LNCaP clone FGC (cell line): ENCODE measurements around the gene TLE6.

ENCODE experiments used
- DNase-seq: peaks from one replicate; pipeline ENCODE4 v3.0.0-alpha.2; 2011; ENCODE audit warnings: low read depth
- H3K4me3 ChIP-seq: 2 replicates; pipeline ENCODE4 v1.5.1; 2011; ENCODE audit warnings: mild to moderate bottlenecking, low read depth, low read length, control low read depth
- CTCF ChIP-seq: IDR thresholded peaks from 2 replicates; pipeline ENCODE4 v1.5.1; 2012; ENCODE audit warnings: mild to moderate bottlenecking; ENCODE audit not compliant: control insufficient read depth, insufficient read depth; ENCODE audit errors: extremely low read depth

The TLE6 gene

GRCh38 chr19:2945575-2946184 is 31.7 kb upstream of the TLE6 start:
- no peak for TF ChIP-seq CTCF
- no peak for DNase-seq
- peak overlapping the region; percentile 97 for H3K4me3 ChIP-seq

GRCh38 chr19:2949939-2950285 is 27.5 kb upstream of the TLE6 start:
- TF ChIP-seq CTCF = no peak
- DNase-seq = no peak
- peak overlapping the region; percentile 86 for H3K4me3 ChIP-seq

DNA sequence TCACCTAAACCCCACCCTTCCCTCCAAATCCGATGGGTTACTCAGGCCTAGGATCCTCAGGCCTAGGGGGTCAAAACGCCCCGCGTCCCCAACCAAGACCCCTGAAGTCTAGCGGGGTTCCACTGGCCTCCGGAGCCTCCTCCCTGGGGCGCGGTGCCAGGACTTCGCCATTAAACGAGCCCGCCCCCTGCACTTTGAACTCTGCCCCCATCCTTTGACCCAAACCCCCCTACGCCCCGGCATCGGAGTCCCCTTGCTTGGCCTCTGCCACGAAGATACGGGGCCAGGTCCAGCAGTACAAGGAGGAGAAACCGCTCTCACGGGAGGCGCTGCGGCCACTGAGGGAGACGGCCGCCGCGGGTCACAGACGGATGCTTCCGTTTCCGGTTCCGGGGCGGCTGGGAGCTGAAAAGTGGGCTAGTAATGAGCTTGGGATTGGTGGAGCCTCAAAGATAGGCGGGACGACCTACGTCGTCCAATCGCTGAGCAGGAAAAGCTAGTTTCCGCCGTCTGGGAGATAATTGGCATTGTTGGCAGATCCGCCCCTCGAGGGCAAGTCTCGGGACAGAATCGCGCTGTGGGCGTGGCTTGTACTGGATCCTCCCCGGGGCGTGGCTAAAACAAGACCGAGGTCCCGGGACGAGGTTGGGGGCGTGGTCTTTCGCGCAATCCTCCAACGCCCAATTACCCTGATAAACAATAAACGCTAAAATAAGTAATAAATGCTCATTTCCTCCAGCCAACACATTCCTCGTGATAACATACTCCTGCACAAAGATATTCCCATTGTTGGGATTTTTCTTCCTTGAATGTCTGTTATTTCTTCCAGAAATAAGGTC is 26.9 kb upstream of the TLE6 start:
- peak; percentile 99 for DNase-seq
- no peak for TF ChIP-seq CTCF
- H3K4me3 ChIP-seq = peak overlapping the region; percentile 86

GRCh38 chr19:2952953-2953481 is 24.3 kb upstream of the TLE6 start:
- peak overlapping the region; percentile 41 for H3K4me3 ChIP-seq
- 0 out of 2 replicates have a peak, but pooled peaks have one; percentile 11 for TF ChIP-seq CTCF
- peak; percentile 97 for DNase-seq

- TF ChIP-seq CTCF = no peak
- no peak overlapping the region for H3K4me3 ChIP-seq
- no peak for DNase-seq
Measured at GRCh38 chr19:2957160-2957559, 20.2 kb upstream of the TLE6 start.

- no peak overlapping the region for H3K4me3 ChIP-seq
- DNase-seq = no peak
- TF ChIP-seq CTCF = no peak
Measured at GRCh38 chr19:2960120-2960519, 17.2 kb upstream of the TLE6 start.
